Hindlimb muscle (tissue), 1 donor: ENCODE measurements around the gene MED13. TPM values are rescaled to one million over a fixed set of nuclear protein-coding genes. Genes with fewer than 3 reads are reported as not detected.
"Not testable (repeated sequence)": the region's sequence is repeated elsewhere in the genome, so short reads cannot be mapped to it uniquely, and the experiment has no call there.

Experiments
- DNase-seq: peaks from one replicate; pipeline ENCODE4 v3.0.0-alpha.2; 2013
- polyA plus RNA-seq: library from polyadenylated mRNA; unstranded; fragments of 120-200 nt; gene quantifications from one replicate; pipeline ENCODE4 v1.2.1, GENCODE V29; 2013; ENCODE audit not compliant: insufficient read length

MED13 gene
- polyA plus RNA-seq, 1 donor, result 27.4 TPM

DNA sequence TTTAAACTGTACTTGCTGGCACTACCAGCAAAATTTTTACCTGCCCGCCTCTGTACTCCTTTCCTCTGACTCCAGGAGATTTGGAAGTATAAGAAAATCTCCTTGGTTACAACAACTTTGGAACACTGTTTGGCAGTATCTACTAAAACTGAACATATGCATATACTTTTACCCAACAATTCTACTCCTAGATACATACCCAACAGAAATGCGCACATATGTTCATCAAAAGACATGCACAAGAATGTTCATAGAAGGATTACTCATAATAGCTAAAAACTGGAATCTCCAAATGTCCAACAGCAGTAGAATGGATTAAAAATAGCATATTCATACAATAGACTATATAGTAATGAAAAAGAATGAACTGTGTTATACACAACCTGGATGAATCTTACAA, 21.7 kb upstream of the MED13 start:
- DNase-seq, result no peak

DNA sequence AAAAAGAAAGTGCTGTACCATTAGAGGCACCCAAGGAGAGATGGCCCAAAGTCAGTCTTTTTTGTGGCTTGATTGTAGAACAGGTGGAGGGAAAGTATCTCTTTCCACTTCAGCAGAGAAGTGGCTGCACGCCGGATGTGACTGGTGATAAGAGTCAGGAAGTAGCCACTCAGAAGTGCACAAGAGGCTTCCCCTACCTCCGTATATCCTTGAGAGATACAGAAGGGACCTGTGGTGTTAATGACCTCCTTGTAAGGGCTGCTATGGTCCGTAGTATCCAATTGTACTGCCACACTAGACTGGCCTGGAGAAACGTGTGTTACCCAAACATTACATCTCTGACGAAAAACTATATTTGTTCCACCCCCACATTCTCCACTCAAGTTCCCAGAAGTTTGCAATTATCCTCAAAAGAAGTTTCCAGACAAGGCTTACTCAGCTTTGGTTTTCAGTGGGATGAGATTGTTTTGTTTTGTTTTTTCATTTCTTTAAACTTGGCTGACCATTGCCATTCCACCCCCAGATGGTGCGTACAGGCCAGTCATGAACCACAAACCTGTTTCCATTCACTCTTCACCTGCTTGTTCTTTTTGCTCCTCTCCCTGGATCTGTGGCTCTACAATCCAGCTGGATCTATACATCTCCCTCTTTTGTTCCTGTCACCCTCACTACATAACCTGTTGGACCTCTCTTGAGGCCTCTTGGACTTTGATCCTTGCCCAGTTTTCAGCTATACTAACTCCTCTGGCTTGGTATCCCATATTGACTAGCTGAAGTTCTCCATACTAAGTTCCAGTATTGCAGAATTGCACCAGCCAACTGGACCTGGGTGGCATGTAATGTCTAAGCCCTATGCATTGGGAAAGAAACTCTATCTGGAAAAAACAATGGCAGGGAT, 20.7 kb upstream of the MED13 start:
- DNase-seq, result no peak

DNA sequence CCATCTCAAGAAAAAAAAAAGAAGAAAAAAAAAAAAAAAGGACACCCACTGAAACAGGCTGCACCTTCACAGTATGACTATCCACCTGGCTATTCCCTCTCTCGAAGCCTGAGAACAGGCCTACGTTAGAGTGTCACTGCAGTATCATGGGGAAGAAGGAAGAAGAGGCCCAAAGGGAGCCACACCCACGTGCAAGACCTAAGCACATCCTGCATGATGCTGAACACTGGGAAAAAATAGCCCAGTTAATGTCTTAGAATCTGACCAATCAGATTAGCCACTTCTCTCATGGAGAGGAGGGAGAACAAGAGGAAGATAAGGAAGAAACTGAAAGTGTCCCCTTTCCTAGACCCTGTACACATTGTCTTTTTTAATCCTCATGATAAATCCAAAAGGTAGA, 19.5 kb upstream of the MED13 start:
- DNase-seq, result no peak

DNA sequence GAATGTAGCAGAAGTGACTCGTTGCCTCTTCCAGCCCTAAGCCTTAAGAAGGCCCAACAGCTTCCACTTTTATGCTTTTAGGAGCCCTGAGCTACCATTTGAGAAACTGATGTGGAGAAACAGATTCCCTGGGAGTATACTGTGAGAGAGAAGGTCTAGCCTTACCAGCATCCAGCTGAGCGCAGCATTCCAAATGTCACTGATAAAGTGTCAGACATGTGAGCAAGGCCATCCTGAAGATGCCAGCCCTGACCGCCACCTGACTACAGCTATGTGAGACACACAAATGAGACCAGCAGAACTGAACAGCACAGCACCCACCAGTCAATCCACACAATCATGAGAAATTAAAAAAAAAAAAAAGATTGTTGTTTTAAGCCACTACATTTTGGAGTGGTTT, 18.6 kb upstream of the MED13 start:
- no peak for DNase-seq

DNA sequence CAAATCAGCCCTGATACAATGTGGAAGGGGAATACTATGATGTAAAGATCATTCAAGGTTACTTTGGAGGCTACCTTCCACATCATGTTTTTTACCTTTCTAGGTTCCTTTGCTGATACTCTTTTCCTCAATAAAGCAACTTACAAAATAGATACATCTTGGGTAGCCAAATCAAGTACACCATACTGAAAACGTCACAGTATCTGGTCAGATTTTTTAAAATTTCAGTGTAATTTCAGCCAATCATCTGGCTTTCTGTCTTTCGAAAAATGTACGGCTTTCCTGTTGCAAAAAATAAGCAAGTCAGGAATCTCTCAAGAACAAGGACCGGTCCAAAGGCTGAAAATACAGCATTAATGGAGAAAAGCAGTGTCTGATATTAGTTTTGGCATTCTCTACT, 15.6 kb upstream of the MED13 start:
- no peak for DNase-seq

DNA sequence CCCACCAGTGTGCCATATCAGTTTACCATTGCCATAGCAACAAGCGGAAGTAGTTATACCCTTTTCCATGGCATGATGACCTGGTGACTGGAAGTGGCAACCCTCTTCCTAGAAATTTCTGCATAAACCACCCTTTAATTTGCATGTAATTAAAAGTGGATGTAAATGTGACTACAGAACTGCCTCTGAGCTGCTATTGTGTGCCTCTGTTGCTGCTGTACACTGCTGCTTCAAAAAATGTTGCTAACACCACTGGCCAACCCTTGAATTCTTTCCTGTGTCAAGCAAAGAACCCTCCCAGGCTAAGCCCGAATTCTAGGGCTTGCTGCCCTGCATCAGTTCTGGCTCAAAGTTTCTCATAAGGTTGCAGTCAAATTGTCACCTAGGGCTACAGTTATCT, 12.9 kb upstream of the MED13 start:
- no peak for DNase-seq

DNA sequence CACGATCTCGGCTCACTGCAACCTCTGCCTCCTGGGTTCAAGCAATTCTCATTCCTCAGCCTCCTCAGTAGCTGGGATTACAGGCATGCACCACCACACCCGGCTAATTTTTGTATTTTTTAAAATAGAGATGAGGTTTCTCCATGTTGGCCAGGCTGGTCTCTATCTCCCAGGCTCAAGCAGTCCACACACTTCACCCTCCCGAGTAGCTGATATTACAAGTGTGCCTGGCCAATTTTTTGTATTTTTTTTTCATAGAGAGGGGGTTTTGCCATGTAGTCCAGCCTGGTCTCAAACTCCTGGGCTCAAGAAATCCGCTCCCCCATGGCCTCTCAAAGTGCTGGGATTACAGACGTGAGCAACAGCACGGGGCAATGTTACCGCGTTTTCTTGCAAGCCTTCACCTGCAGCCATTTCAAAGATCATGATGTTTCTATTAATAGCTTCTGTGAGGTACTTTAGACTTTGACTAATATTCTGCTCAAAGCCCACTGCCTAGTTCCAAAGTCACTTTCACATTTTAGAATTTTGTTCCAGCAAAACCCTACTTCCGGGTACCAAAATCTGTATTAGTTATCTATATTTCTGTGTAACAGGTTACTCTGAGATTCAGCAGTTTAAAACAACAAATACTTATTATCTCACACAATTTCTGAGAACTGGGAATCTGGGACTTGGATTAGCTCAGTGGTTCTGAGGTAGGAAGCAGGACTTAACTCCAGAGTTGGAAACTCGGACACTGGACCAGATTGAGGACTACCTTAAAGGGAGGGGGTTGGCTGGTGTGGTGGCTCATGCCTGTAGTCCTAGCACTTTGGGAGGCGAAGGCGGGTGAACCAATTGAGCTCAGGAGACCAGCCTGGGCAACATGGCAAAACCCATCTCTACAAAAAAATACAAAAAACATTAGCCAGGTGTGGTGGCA, 12.0 kb upstream of the MED13 start:
- DNase-seq, result no peak

DNA sequence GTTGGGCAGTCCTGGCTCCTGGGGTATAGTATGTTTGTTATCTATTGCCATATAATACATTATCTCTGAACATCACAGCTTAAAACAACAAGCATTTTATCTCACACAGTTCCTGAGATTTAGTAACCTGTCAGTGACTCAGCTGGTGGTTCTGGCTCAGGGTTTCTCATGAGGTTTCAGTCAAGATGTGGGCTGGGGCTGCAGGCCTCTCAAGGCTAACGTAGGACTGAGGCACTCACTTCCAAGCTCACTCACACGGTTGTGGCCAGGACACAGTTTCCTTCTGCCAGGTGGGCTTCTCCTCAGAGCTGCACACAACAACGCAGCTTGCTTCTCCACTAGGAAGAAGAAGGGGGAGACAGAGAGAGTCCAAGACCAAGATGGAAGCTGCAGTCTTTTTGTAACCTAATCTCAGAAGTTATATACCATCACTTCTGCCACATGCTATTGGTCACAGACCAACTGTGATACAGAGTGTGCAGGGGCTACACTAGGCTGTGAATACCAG, 10.3 kb upstream of the MED13 start:
- DNase-seq, result no peak

DNA sequence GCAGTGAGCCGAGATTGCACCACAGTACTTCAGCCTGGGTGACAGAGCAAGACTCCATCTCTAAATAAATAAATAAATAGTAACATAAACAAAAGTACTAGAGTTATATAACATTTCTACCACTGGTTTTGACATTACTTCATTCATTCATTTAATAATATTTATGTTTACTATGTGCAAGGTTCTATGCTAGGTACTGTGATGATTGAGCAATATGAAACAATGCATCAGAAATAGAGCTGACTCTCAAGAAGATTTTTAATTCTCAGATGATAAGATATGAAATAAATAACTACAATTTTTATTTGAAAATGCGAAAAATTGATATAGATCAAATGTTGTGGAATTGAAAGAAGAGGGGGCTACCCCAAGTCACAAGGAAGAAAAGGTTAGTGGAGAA, 8.9 kb upstream of the MED13 start:
- no peak for DNase-seq

DNA sequence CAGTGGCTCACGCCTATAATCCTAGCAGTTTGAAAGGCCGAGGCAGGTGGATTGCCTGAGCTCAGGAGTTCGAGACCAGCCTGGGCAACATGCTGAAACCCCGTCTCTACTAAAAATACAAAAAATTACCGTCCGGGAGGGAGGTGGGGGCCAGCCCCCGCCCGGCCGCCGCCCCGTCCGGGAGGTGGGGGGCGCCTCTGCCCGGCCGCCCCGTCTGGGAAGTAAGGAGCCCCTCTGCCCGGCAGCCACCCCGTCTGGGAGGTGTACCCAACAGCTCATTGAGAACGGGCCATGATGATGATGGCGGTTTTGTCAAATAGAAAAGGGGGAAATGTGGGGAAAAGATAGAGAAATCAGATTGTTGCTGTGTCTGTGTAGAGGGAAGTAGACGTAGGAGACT, 7.8 kb upstream of the MED13 start:
- DNase-seq, result not testable (repeated sequence)

DNA sequence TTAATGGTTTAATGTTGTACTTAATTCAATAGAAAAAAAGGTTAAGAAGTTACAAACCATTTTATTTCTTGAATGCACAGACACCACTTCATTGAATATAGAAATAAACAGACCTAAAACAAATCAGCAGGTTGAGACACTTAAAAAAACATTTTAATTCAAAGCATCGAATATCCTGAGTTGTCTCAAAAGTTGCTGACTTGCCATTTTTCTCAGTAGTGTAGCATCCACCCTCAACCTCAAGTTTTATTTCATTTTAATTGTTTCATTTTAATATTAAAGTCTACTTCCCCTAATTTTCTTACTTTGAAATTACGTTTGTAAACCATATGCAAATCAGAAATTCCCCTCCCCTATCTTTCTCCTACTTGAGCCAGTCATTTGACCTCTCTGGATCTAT, 5.8 kb upstream of the MED13 start:
- no peak for DNase-seq

DNA sequence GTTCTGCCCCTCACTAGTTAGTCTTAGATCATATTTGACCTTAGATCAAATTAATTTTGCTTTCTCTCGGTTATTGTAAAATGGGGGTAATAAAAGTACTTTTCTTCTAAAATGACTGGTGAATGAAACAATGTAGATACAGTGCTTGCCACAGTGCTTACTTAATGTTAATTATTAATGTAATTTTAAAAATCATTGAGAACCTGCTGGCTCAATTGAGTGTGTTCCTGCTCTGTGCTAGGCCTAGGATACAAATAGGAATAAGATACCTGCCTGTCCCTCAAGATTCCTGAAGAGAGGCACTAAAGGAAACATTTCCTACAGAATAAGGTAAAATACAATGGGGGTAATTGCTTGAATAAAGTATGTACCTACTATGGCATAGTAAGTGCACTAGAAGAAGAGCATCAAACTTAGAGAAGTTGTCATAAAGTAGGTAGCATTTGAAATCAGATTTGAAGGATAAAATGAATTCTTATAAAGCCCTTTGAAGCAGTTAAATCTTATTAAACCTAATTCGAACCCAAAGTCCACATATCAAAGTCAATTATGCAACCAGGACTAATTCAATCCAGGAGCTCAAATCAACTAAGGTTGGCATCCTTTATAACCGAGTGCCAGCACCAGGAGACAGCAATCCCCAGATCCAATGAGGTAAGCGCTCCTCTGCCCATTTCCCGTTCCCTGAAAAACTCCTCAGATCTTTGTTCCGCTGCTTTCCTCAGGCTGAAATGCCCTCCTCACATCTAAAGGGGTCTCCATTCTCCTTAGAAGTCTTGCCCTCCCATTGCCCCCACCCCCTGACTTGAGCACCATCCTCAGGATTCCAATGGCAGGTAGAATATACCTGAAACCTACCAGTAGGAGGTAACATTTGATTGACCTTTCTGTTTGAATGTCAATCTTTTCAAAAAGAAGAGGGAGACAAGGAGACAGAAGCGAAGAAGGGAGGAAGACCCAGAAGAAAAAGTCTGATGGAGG, 2.4 kb upstream of the MED13 start:
- no peak for DNase-seq

DNA sequence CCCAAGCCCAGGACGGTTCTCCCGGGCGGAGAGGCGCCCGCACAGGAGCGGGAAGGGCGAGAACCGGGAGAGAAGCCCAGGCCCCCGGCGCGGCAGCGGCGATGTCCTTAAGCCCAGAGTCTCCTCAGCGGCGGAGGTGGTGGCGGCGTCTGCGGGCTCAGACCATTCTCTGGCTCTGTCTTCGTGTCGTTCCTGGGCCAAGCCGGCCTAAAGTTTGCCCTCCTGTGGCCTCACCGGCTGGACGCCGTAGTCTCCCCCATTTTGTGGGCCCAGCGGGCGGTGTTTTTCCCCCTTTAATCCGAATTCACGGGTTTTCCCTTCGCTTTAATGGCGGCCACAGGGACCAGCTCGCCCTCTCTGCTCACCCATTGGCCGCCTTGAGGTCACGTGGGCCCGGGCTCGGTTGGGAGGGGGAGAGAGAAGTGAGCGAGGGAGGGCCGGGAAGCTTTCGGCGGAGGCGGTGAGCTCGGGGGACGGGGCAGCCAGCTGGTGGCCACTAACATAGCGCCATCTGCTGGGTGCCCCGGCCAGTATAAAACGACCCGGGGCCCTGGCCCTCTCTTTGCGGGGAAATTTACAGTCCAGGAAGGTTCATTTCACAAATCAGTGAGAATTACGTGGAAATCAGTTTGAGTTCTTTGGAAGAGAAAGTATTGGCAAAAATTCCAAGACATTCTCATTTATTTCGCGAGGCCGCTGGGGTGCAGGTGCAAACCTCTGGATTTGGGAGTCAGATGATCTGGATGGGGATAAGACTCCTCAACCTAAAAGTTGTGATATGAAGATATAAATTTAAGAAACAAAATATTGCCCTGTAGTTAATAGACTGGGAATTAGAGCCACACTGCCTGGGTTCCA, 762 bp upstream of the MED13 start:
- DNase-seq, result peak; percentile 98

DNA sequence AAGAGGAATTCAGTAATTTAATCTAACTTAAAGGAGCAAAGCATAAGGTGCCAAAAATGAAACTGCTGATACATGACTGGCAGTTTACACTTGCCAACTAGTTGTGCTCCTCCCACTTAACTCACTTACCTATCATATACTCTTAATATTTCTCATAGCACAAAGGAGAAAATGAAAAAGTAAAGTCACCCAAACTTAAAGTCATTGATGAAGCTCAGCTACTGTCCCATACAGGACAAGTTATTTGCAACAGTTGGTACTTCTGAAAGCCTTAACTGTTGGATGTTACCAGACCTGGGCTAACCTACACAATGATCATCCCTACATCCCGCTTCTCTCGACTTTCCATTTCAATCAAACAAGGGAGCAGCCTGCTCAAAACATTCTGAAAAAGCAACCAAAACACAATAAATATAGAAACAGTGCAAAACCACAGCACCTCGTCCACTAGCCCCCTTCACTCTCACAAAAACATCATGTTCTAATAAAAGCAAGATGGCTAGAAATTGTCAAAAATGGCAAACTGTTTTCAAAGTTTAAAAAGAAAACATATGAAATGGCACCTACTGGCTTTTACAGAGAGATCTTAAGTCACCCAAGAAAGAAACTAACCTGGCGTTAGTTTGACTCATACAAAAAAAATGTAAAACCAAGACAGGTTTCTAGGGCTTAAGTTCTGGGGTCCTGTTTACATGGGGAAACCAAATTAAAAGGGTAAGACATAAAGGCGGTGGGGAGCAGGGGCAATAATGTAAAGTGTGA, 868 bp downstream of the MED13 start:
- peak; percentile 29 for DNase-seq

DNA sequence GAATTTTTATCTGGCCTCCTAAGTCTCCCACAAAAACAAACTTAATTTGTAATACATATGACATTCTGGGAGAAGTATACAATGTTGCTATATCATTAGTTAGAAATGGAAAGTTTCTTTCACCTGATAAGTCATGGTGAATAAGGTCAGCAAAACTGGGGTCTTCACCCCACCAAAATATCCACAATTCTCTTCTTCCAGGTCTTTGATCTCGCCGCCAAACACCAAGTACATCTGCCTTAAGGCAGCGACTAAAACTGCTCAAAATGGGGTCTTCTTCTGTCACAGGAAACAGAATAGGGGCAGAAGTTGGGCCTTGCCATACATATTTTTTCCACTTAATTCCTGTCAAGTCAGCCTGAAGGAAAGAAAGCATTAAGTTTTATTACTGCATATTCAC, 2.1 kb downstream of the MED13 start:
- no peak for DNase-seq

DNA sequence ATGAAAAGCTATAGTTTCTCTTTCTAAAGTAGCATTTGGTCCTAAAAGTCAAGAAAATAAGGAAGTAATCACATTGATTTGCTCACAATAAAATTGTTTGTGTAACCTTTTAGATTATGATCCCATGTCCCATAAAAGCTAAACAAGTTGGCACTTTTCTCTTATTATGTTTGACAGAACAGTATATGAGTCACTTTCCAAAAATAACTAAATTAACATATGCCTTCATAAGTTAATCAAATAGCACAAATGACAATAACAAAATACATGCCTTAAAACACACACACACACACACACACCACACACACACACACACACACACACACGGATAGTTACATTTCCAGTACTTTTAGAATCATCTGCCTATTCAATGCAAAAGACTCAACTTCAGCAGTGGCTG, 2.8 kb downstream of the MED13 start:
- no peak for DNase-seq

DNA sequence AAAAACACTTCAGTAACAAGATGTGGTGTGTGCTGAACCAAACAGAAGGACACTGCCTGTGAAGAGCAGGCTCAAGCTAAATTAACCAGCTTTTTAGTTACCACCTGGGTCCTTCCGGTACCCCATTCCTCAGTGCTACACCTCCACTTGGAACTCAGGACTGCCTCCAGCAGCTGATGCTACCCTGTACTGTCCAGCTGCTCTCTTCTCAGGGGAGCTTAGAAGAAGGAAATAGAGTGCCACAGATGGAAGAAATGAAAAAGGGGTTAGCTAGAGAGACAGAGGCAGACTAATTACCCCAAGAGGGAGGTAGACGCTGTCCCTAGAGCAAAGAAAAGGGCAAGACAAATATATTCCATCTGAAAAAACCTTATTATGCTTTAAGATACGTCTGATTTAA, 5.7 kb downstream of the MED13 start:
- no peak for DNase-seq

DNA sequence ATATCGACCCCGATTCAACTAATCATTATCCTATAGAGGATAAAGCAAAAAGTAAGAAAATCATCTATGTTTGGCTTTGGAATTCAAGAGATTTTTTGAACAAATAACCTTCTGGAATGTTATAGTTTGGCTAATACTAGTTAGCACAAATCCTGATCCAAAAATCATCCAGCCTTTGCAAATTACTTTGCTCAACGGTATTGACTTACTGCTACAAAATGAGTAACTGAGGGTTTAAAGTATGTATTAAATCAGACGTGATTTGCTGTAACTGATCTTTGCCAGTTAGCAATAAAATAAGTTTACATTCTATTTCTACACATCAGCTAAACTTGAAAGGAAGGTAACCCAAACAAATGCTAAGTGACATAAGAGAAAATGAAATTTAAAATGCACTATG, 6.5 kb downstream of the MED13 start:
- no peak for DNase-seq

DNA sequence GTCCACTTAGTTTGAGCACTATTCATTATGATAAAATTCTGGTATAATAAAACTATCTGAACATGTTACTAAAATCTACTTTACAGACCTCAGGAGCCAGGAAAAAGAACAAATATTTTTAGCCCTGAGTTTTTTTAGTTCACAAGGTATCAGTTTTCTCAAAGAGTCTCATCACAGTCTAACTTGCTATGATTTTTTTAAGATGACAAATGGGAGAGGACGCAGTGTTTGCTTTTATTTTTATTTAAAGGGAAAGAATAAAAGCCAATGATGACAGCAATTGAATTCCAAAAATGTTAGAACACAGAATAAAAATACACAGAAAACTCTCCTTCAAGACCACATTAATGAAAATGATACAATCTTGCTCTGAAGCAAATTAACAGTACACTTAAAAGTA, 7.4 kb downstream of the MED13 start:
- no peak for DNase-seq

DNA sequence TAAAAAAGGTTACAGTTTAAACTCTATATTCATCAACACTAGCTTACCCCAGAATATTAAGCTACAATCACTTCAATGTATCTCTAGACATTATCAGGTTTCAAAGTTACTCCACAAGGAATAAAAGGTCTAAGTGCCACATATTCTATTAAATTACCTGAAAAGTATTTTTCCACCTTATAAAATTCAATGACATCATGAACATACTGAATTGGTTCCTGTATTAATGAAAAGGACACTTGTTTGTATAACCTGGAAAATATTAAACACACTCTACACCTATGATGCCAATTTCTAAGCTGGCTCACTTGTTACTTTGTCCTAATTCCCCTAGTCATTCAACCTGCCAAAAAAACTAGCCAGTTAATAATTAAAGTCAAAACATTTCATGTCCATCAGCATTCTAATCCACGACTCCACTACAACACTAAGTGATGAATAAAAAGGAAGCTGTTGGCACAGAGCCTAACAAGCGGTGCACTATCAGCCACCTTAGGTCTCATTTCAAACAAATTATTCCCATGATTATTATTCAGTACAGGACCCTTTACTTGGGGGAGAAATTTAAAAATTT, 12.2 kb downstream of the MED13 start:
- no peak for DNase-seq
